HEK293 (cell line): ENCODE measurements around the gene CDC14A.

Experiments used
- CTCF ChIA-PET: fragments of 350-600 bp; formaldehyde crosslinking; extraction: SDS; loops from one replicate; lab custom pipeline; 2021; ENCODE audit warnings: antibody characterized with exemption; lab: Yijun Ruan, JAX
- POLR2A ChIA-PET: fragments of 300-600 bp; formaldehyde crosslinking; extraction: SDS; loops from one replicate; lab custom pipeline; 2020; ENCODE audit warnings: antibody characterized with exemption, inconsistent platforms; lab: Yijun Ruan, JAX
- H3K27ac ChIP-seq: fragments of 200-500 bp; sonication (Bioruptor generic); 2 replicates; pipeline ENCODE4 v1.5.1; 2014; ENCODE audit warnings: low read depth, low read length, control low read depth, inconsistent platforms; ENCODE audit errors: extremely low read depth
- H3K36me3 ChIP-seq, 2 experiments: fragments of 200-500 bp in 1 of 2; sonication (Bioruptor generic) in 1 of 2; 1 replicate in 1 of 2; 2 replicates in 1 of 2; pipeline ENCODE4 v1.5.1; 2014 to 2017; ENCODE audit warnings: inconsistent platforms in 2 of 2, low read length in 2 of 2; ENCODE audit not compliant: control insufficient read depth in 2 of 2, insufficient read depth in 1 of 2
- H3K4me1 ChIP-seq: fragments of 200-500 bp; sonication (Bioruptor generic); 2 replicates; pipeline ENCODE4 v1.5.1; 2014; ENCODE audit warnings: mild to moderate bottlenecking, low read length, inconsistent platforms; ENCODE audit not compliant: control insufficient read depth, insufficient read depth
- H3K4me3 ChIP-seq: 2 replicates; pipeline ENCODE4 v1.5.1; 2011; ENCODE audit warnings: low read depth, mild to moderate bottlenecking, control low read depth, low read length, moderate library complexity
- H3K9me3 ChIP-seq: fragments of 200-500 bp; sonication (Bioruptor generic); 2 replicates; pipeline ENCODE4 v1.5.1; 2014; ENCODE audit warnings: low read depth, low read length, inconsistent platforms; ENCODE audit not compliant: control insufficient read depth, insufficient read depth
- MEIS1 ChIP-seq: sonication (generic); formaldehyde crosslinking; IDR thresholded peaks from 2 replicates; pipeline ENCODE4 v1.8.1; 2022; ENCODE audit warnings: missing genetic modification reagents, mild to moderate bottlenecking, borderline replicate concordance
- MZF1 ChIP-seq: fragments of 450-650 bp; formaldehyde crosslinking; IDR thresholded peaks from 2 replicates; pipeline ENCODE4 v1.5.1; 2017; ENCODE audit warnings: missing biosample characterization, missing genetic modification characterization, borderline replicate concordance
- SCRT1 ChIP-seq: fragments of 450-650 bp; formaldehyde crosslinking; IDR thresholded peaks from 2 replicates; pipeline ENCODE4 v1.5.1; 2016; ENCODE audit warnings: missing biosample characterization, missing genetic modification characterization, borderline replicate concordance
- ZNF132 ChIP-seq: fragments of 450-650 bp; formaldehyde crosslinking; IDR thresholded peaks from 2 replicates; pipeline ENCODE4 v1.5.1; 2017; ENCODE audit warnings: missing biosample characterization, missing genetic modification characterization, borderline replicate concordance
- ZNF211 ChIP-seq: fragments of 450-650 bp; formaldehyde crosslinking; IDR thresholded peaks from 2 replicates; pipeline ENCODE4 v1.5.1; 2016; ENCODE audit warnings: low read depth, missing biosample characterization, missing genetic modification characterization
- ZNF24 ChIP-seq: fragments of 450-650 bp; formaldehyde crosslinking; IDR thresholded peaks from 2 replicates; pipeline ENCODE4 v1.5.1; 2016; ENCODE audit warnings: missing biosample characterization, missing genetic modification characterization
- ZNF266 ChIP-seq: fragments of 450-650 bp; formaldehyde crosslinking; IDR thresholded peaks from 2 replicates; pipeline ENCODE4 v1.5.1; 2016; ENCODE audit warnings: missing biosample characterization, missing genetic modification characterization, low read depth
- ZNF311 ChIP-seq: fragments of 450-650 bp; formaldehyde crosslinking; IDR thresholded peaks from 2 replicates; pipeline ENCODE4 v1.5.1; 2017; ENCODE audit warnings: missing biosample characterization, missing genetic modification characterization, borderline replicate concordance
- ZNF335 ChIP-seq: fragments of 450-650 bp; formaldehyde crosslinking; conservative IDR thresholded peaks from 2 replicates; pipeline ENCODE4 v1.5.1; 2016; ENCODE audit warnings: missing biosample characterization, missing genetic modification characterization
- ZNF391 ChIP-seq: fragments of 450-650 bp; formaldehyde crosslinking; IDR thresholded peaks from 2 replicates; pipeline ENCODE4 v1.5.1; 2016; ENCODE audit warnings: low read depth, missing biosample characterization, missing genetic modification characterization, borderline replicate concordance
- ZNF423 ChIP-seq: fragments of 450-650 bp; formaldehyde crosslinking; IDR thresholded peaks from 2 replicates; pipeline ENCODE4 v1.5.1; 2016; ENCODE audit warnings: missing biosample characterization, missing genetic modification characterization
- ZNF555 ChIP-seq: fragments of 450-650 bp; formaldehyde crosslinking; conservative IDR thresholded peaks from 2 replicates; pipeline ENCODE4 v1.5.1; 2017; ENCODE audit warnings: missing biosample characterization, mild to moderate bottlenecking, missing genetic modification characterization, inconsistent platforms
- ZNF585B ChIP-seq: fragments of 450-650 bp; formaldehyde crosslinking; IDR thresholded peaks from 2 replicates; pipeline ENCODE4 v1.5.1; 2016; ENCODE audit warnings: missing biosample characterization, missing genetic modification characterization
- ZNF623 ChIP-seq: fragments of 450-650 bp; formaldehyde crosslinking; IDR thresholded peaks from 2 replicates; pipeline ENCODE4 v1.5.1; 2016; ENCODE audit warnings: missing biosample characterization, missing genetic modification characterization
- ZNF670 ChIP-seq: fragments of 450-650 bp; formaldehyde crosslinking; IDR thresholded peaks from 2 replicates; pipeline ENCODE4 v1.5.1; 2016; ENCODE audit warnings: missing biosample characterization, missing genetic modification characterization, low read depth
- ZNF777 ChIP-seq: fragments of 450-650 bp; formaldehyde crosslinking; IDR thresholded peaks from 2 replicates; pipeline ENCODE4 v1.5.1; 2017; ENCODE audit warnings: missing biosample characterization, missing genetic modification characterization, borderline replicate concordance
- ZNF837 ChIP-seq: fragments of 450-650 bp; formaldehyde crosslinking; IDR thresholded peaks from 2 replicates; pipeline ENCODE4 v1.5.1; 2016; ENCODE audit warnings: missing biosample characterization, missing genetic modification characterization
- ZSCAN30 ChIP-seq: fragments of 450-650 bp; IDR thresholded peaks from 2 replicates; pipeline ENCODE4 v1.5.1; 2018; ENCODE audit warnings: missing biosample characterization, mild to moderate bottlenecking, missing genetic modification characterization, moderate library complexity
- TF ChIP-seq, protein P1 (sequence below): fragments of 450-650 bp; formaldehyde crosslinking; IDR thresholded peaks from 2 replicates; pipeline ENCODE4 v1.5.1; 2017; ENCODE audit warnings: missing biosample characterization, missing genetic modification characterization
- TF ChIP-seq, protein P2 (sequence below): fragments of 450-650 bp; formaldehyde crosslinking; conservative IDR thresholded peaks from 2 replicates; pipeline ENCODE4 v1.5.1; 2016; ENCODE audit warnings: low read depth, missing biosample characterization, missing genetic modification characterization
- TF ChIP-seq, protein P3 (sequence below): fragments of 450-650 bp; formaldehyde crosslinking; IDR thresholded peaks from 2 replicates; pipeline ENCODE4 v1.5.1; 2016; ENCODE audit warnings: missing biosample characterization, missing genetic modification characterization
- TF ChIP-seq, protein P4 (sequence below): fragments of 450-650 bp; formaldehyde crosslinking; IDR thresholded peaks from 2 replicates; pipeline ENCODE4 v1.5.1; 2016; ENCODE audit warnings: missing biosample characterization, missing genetic modification characterization
- TF ChIP-seq, protein P5 (sequence below): fragments of 450-650 bp; formaldehyde crosslinking; IDR thresholded peaks from 2 replicates; pipeline ENCODE4 v1.5.0; 2017; ENCODE audit warnings: missing biosample characterization, missing genetic modification characterization, borderline replicate concordance

CDC14A gene

DNA sequence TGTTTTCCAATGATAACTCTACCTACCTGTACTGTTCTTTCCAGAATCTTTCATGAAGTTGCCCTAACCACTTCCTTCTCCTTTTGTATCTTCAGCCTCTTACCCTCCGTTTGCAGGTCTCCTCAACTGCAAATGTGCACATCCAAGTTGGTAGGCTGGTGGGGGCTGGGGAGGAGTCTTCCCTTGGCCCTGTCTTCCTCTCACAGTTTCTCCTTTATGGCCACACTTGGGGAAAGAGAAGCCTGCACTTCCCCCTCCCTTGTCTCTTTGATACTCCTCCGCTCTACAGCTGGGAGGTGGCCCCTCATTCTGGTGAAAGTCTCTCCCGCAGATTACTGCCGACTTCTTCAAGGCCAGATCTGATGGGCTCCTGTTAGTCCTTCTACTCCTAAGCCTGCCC, 158.8 kb downstream of the CDC14A start:
- peaks cover 0 to 3% of the 10 kb centered on the region in 2 experiments; a peak in 1 of 3 replicates for H3K36me3 ChIP-seq
- H3K27ac ChIP-seq: no peak overlapping the region
- no peaks in the 10 kb centered on the region for H3K9me3 ChIP-seq
- POLR2A ChIA-PET: no interaction called here
- no peaks in the 10 kb centered on the region for H3K4me1 ChIP-seq
- H3K4me3 ChIP-seq: no peak overlapping the region
- CTCF ChIA-PET: no interaction called here
- TF ChIP-seq, protein P1, sequence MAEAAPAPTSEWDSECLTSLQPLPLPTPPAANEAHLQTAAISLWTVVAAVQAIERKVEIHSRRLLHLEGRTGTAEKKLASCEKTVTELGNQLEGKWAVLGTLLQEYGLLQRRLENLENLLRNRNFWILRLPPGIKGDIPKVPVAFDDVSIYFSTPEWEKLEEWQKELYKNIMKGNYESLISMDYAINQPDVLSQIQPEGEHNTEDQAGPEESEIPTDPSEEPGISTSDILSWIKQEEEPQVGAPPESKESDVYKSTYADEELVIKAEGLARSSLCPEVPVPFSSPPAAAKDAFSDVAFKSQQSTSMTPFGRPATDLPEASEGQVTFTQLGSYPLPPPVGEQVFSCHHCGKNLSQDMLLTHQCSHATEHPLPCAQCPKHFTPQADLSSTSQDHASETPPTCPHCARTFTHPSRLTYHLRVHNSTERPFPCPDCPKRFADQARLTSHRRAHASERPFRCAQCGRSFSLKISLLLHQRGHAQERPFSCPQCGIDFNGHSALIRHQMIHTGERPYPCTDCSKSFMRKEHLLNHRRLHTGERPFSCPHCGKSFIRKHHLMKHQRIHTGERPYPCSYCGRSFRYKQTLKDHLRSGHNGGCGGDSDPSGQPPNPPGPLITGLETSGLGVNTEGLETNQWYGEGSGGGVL (tag by site-specific recombination): no peak
- TF ChIP-seq, protein P2, sequence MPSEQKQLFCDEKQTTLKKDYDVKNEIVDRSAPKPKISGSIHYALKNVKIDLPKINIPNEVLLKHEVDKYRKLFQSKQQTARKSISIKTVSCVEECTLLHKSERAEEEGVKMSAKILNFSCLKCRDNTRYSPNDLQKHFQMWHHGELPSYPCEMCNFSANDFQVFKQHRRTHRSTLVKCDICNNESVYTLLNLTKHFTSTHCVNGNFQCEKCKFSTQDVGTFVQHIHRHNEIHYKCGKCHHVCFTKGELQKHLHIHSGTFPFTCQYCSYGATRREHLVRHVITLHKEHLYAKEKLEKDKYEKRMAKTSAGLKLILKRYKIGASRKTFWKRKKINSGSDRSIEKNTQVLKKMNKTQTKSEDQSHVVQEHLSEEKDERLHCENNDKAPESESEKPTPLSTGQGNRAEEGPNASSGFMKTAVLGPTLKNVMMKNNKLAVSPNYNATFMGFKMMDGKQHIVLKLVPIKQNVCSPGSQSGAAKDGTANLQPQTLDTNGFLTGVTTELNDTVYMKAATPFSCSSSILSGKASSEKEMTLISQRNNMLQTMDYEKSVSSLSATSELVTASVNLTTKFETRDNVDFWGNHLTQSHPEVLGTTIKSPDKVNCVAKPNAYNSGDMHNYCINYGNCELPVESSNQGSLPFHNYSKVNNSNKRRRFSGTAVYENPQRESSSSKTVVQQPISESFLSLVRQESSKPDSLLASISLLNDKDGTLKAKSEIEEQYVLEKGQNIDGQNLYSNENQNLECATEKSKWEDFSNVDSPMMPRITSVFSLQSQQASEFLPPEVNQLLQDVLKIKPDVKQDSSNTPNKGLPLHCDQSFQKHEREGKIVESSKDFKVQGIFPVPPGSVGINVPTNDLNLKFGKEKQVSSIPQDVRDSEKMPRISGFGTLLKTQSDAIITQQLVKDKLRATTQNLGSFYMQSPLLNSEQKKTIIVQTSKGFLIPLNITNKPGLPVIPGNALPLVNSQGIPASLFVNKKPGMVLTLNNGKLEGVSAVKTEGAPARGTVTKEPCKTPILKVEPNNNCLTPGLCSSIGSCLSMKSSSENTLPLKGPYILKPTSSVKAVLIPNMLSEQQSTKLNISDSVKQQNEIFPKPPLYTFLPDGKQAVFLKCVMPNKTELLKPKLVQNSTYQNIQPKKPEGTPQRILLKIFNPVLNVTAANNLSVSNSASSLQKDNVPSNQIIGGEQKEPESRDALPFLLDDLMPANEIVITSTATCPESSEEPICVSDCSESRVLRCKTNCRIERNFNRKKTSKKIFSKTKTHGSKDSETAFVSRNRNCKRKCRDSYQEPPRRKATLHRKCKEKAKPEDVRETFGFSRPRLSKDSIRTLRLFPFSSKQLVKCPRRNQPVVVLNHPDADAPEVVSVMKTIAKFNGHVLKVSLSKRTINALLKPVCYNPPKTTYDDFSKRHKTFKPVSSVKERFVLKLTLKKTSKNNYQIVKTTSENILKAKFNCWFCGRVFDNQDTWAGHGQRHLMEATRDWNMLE (tag by site-specific recombination): no peak
- no peak for TF ChIP-seq ZNF311 (tag by site-specific recombination)
- no peak for TF ChIP-seq ZNF391 (tag by site-specific recombination)
- no peak for TF ChIP-seq ZSCAN30 (tag by site-specific recombination)
- TF ChIP-seq ZNF623 (tag by site-specific recombination): no peak
- no peak for TF ChIP-seq ZNF670
- no peak for TF ChIP-seq ZNF266 (tag by site-specific recombination)
- TF ChIP-seq ZNF24 (tag by site-specific recombination): no peak
- no peak for TF ChIP-seq ZNF585B (tag by site-specific recombination)
- no peak for TF ChIP-seq ZNF555 (tag by site-specific recombination)
- TF ChIP-seq ZNF132 (tag by site-specific recombination): no peak
- no peak for TF ChIP-seq ZNF837
- TF ChIP-seq, protein P3, sequence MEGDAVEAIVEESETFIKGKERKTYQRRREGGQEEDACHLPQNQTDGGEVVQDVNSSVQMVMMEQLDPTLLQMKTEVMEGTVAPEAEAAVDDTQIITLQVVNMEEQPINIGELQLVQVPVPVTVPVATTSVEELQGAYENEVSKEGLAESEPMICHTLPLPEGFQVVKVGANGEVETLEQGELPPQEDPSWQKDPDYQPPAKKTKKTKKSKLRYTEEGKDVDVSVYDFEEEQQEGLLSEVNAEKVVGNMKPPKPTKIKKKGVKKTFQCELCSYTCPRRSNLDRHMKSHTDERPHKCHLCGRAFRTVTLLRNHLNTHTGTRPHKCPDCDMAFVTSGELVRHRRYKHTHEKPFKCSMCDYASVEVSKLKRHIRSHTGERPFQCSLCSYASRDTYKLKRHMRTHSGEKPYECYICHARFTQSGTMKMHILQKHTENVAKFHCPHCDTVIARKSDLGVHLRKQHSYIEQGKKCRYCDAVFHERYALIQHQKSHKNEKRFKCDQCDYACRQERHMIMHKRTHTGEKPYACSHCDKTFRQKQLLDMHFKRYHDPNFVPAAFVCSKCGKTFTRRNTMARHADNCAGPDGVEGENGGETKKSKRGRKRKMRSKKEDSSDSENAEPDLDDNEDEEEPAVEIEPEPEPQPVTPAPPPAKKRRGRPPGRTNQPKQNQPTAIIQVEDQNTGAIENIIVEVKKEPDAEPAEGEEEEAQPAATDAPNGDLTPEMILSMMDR (tag by site-specific recombination): no peak

DNA sequence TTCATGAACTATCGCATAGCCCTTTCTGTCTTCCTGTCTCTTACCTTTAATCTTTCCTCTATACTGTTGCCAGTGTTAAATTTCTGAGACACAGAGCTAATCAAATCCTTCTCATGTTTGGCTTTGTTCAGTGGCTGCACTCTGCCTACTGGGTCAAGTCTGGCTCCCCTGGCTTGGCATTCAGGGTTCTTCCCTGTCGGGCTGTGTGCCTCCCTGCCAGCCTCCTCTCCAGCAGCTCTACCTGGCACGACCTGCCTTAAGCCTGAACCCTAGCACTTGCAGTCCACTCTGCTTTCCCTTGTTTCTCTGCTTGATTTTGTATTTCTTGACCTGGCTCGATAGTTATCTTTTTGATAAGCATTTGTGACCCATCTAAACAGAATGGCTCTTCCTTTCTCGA, 159.5 kb downstream of the CDC14A start:
- H3K4me1 ChIP-seq: no peaks in the 10 kb centered on the region
- POLR2A ChIA-PET: no interaction called here
- no peak overlapping the region for H3K4me3 ChIP-seq
- H3K36me3 ChIP-seq: peaks cover 0 to 3% of the 10 kb centered on the region in 2 experiments; a peak in 1 of 3 replicates
- H3K9me3 ChIP-seq: no peaks in the 10 kb centered on the region
- H3K27ac ChIP-seq: no peak overlapping the region
- CTCF ChIA-PET: no interaction called here
- TF ChIP-seq ZNF423 (tag by site-specific recombination) (no peak), SCRT1 (tag by site-specific recombination) (no peak), ZNF335 (tag by site-specific recombination) (no peak), ZNF777 (no peak), ZNF211 (tag by site-specific recombination) (no peak), MZF1 (tag by site-specific recombination) (no peak), MEIS1 (CRISPR knock-in tag) (no peak)
- TF ChIP-seq, protein P4, sequence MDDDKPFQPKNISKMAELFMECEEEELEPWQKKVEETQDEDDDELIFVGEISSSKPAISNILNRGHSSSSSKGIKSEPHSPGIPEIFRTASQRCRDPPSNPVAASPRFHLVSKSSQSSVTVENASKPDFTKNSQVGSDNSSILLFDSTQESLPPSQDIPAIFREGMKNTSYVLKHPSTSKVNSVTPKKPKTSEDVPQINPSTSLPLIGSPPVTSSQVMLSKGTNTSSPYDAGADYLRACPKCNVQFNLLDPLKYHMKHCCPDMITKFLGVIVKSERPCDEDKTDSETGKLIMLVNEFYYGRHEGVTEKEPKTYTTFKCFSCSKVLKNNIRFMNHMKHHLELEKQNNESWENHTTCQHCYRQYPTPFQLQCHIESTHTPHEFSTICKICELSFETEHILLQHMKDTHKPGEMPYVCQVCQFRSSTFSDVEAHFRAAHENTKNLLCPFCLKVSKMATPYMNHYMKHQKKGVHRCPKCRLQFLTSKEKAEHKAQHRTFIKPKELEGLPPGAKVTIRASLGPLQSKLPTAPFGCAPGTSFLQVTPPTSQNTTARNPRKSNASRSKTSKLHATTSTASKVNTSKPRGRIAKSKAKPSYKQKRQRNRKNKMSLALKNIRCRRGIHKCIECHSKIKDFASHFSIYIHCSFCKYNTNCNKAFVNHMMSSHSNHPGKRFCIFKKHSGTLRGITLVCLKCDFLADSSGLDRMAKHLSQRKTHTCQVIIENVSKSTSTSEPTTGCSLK (tag by site-specific recombination): no peak
- TF ChIP-seq, protein P5, sequence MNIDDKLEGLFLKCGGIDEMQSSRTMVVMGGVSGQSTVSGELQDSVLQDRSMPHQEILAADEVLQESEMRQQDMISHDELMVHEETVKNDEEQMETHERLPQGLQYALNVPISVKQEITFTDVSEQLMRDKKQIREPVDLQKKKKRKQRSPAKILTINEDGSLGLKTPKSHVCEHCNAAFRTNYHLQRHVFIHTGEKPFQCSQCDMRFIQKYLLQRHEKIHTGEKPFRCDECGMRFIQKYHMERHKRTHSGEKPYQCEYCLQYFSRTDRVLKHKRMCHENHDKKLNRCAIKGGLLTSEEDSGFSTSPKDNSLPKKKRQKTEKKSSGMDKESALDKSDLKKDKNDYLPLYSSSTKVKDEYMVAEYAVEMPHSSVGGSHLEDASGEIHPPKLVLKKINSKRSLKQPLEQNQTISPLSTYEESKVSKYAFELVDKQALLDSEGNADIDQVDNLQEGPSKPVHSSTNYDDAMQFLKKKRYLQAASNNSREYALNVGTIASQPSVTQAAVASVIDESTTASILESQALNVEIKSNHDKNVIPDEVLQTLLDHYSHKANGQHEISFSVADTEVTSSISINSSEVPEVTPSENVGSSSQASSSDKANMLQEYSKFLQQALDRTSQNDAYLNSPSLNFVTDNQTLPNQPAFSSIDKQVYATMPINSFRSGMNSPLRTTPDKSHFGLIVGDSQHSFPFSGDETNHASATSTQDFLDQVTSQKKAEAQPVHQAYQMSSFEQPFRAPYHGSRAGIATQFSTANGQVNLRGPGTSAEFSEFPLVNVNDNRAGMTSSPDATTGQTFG (tag by site-specific recombination): no peak
